Immature natural killer cell (primary cell): ENCODE data around the gene SLC38A4. TPM values are rescaled to one million over a fixed set of nuclear protein-coding genes. Genes with fewer than 3 reads are reported as not detected.

Experiments
- DNase-seq, 3 donors: peaks; one replicate each; pipeline ENCODE4 v3.0.0; 2022; ENCODE audit warnings: mixed read lengths in 1 of 3
- H3K27ac Mint-ChIP-seq, 6 donors: one replicate each; pipeline ENCODE4 v1.8.0; 2020; ENCODE audit warnings: mixed read lengths in 6 of 6, mild to moderate bottlenecking in 5 of 6, inconsistent platforms in 4 of 6, moderate library complexity in 3 of 6
- H3K27me3 Mint-ChIP-seq, 3 donors: one replicate each; pipeline ENCODE4 v1.8.0; 2020 to 2021; ENCODE audit warnings: low read depth in 3 of 3, mild to moderate bottlenecking in 3 of 3, mixed read lengths in 3 of 3, moderate library complexity in 3 of 3, inconsistent platforms in 1 of 3
- H3K36me3 Mint-ChIP-seq, 3 donors: one replicate each; pipeline ENCODE4 v1.8.0; 2020; ENCODE audit warnings: mixed read lengths in 3 of 3, inconsistent platforms in 2 of 3, mild to moderate bottlenecking in 2 of 3
- H3K4me1 Mint-ChIP-seq, 2 donors: one replicate each; pipeline ENCODE4 v1.8.0; 2020; ENCODE audit warnings: inconsistent platforms in 2 of 2, mild to moderate bottlenecking in 2 of 2, mixed read lengths in 2 of 2, moderate library complexity in 1 of 2
- H3K4me3 Mint-ChIP-seq, 5 donors: one replicate each; pipeline ENCODE4 v1.8.0; 2020; ENCODE audit warnings: mild to moderate bottlenecking in 5 of 5, mixed read lengths in 5 of 5, inconsistent platforms in 3 of 5, moderate library complexity in 3 of 5
- H3K9me3 Mint-ChIP-seq, 6 donors: one replicate each; pipeline ENCODE4 v1.8.0; 2020; ENCODE audit warnings: mild to moderate bottlenecking in 6 of 6, mixed read lengths in 6 of 6, inconsistent platforms in 4 of 6, moderate library complexity in 3 of 6
- polyA plus RNA-seq, 3 donors: library from polyadenylated mRNA; unstranded; fragments of 300-500 nt; fragmentation: Illumina TruSeq; gene quantifications; one replicate each; pipeline ENCODE4 v1.2.3, GENCODE V29; 2021

The SLC38A4 gene
- polyA plus RNA-seq, 3 donors from 2014 or later: not detected

DNA sequence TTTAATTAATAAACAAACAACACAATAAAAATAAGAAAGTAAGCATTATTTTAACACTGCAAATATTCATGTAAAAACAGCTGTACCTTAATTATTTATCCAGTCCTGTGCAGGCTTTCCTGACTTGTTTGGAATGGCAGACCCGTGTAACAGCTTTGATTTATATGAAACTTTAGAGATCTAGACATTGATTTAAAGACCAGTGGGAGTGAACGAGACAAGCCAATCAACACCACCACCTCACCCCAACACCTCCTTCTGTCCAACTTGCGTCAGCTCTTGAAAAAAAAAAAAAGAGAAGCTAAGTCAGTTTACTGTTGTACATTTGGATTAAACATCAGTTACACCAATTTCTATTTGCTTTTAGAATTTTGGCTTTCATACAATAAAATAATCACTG is 22.3 kb downstream of the SLC38A4 start:
- Mint-ChIP-seq H3K4me3 (no peak overlapping the region), H3K27ac (no peak overlapping the region), H3K4me1 (no peaks in the 10 kb centered on the region), H3K36me3 (peaks cover 0 to 4% (median 2%) of the 10 kb centered on the region in 3 donors), H3K27me3 (peaks cover 0 to 9% (median 3%) of the 10 kb centered on the region in 3 donors), H3K9me3 (no peaks in the 10 kb centered on the region)
- DNase-seq: no peak

- H3K4me1 Mint-ChIP-seq: no peaks in the 10 kb centered on the region
- H3K4me3 Mint-ChIP-seq: no peak overlapping the region
- H3K36me3 Mint-ChIP-seq: peaks cover 0 to 4% (median 2%) of the 10 kb centered on the region in 3 donors
- H3K27ac Mint-ChIP-seq: no peak overlapping the region
- no peak for DNase-seq
- no peaks in the 10 kb centered on the region for H3K9me3 Mint-ChIP-seq
- H3K27me3 Mint-ChIP-seq: peaks cover 1 to 7% (median 3%) of the 10 kb centered on the region in 3 donors
These were observed 24.5 kb downstream of the SLC38A4 start for GRCh38 chr12:46801293-46801692.

DNA sequence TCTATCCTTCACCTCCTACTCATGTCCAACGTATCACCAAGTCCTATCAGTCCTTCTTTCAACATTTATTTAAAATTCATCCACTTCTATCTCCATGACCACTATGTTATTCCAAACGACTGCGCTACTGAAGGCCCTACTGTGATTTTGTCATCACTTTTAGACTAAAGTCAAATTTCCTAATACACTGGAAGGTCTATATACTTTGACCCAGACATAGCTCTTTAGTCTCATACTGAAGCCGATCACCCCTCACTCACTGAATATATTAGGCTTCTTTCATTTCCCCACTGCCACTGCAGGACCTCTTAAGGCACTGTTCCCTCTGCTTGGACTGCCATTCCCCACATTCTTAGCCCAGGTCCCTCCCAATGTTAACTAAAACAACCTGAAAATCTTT is 25.6 kb downstream of the SLC38A4 start:
- Mint-ChIP-seq H3K9me3 (no peaks in the 10 kb centered on the region), H3K4me3 (no peak overlapping the region), H3K27me3 (peaks cover 1 to 7% (median 3%) of the 10 kb centered on the region in 3 donors), H3K27ac (no peak overlapping the region), H3K4me1 (no peaks in the 10 kb centered on the region), H3K36me3 (peaks cover 0 to 4% (median 2%) of the 10 kb centered on the region in 3 donors)
- DNase-seq: no peak

- H3K27ac Mint-ChIP-seq: no peak overlapping the region
These were observed 27.1 kb downstream of the SLC38A4 start for GRCh38 chr12:46798648-46799047.

GRCh38 chr12:46798056-46798455 is 27.7 kb downstream of the SLC38A4 start:
- no peak for DNase-seq
- Mint-ChIP-seq H3K27me3 (peaks cover 1 to 4% (median 3%) of the 10 kb centered on the region in 3 donors), H3K36me3 (peaks cover 0 to 4% (median 2%) of the 10 kb centered on the region in 3 donors), H3K9me3 (no peaks in the 10 kb centered on the region), H3K27ac (no peak overlapping the region), H3K4me1 (no peaks in the 10 kb centered on the region), H3K4me3 (no peak overlapping the region)

More at GRCh38 chr12:46798648-46799047, 27.1 kb downstream of the SLC38A4 start:
- Mint-ChIP-seq H3K36me3 (peaks cover 0 to 4% (median 2%) of the 10 kb centered on the region in 3 donors), H3K27me3 (peaks cover 1 to 4% (median 3%) of the 10 kb centered on the region in 3 donors), H3K4me3 (no peak overlapping the region), H3K9me3 (no peaks in the 10 kb centered on the region), H3K4me1 (no peaks in the 10 kb centered on the region)
- no peak for DNase-seq

- H3K27ac Mint-ChIP-seq: no peak overlapping the region
- H3K4me3 Mint-ChIP-seq: no peak overlapping the region
- H3K27me3 Mint-ChIP-seq: peaks cover 1 to 4% (median 4%) of the 10 kb centered on the region in 3 donors
- peaks cover 0 to 4% (median 2%) of the 10 kb centered on the region in 3 donors for H3K36me3 Mint-ChIP-seq
- no peaks in the 10 kb centered on the region for H3K4me1 Mint-ChIP-seq
- H3K9me3 Mint-ChIP-seq: peaks cover 0 to 3% (median 0%) of the 10 kb centered on the region in 6 donors
- DNase-seq: no peak
These were observed 29.8 kb downstream of the SLC38A4 start for GRCh38 chr12:46795988-46796387.

- no peak overlapping the region for H3K27ac Mint-ChIP-seq
- peaks cover 0 to 3% (median 0%) of the 10 kb centered on the region in 6 donors for H3K9me3 Mint-ChIP-seq
- no peak overlapping the region for H3K4me3 Mint-ChIP-seq
- H3K4me1 Mint-ChIP-seq: no peaks in the 10 kb centered on the region
- peaks cover 0 to 2% (median 0%) of the 10 kb centered on the region in 3 donors for H3K36me3 Mint-ChIP-seq
- no peak for DNase-seq
- peaks cover 1 to 4% (median 3%) of the 10 kb centered on the region in 3 donors for H3K27me3 Mint-ChIP-seq
These were observed 31.1 kb downstream of the SLC38A4 start for GRCh38 chr12:46794593-46795190.

- Mint-ChIP-seq H3K9me3 (peaks cover 0 to 3% (median 0%) of the 10 kb centered on the region in 6 donors), H3K4me3 (no peak overlapping the region), H3K4me1 (no peaks in the 10 kb centered on the region), H3K36me3 (no peaks in the 10 kb centered on the region), H3K27ac (no peak overlapping the region), H3K27me3 (peaks cover 0 to 4% (median 1%) of the 10 kb centered on the region in 3 donors)
- DNase-seq: no peak
These were observed 32.9 kb downstream of the SLC38A4 start for GRCh38 chr12:46792925-46793324.

DNA sequence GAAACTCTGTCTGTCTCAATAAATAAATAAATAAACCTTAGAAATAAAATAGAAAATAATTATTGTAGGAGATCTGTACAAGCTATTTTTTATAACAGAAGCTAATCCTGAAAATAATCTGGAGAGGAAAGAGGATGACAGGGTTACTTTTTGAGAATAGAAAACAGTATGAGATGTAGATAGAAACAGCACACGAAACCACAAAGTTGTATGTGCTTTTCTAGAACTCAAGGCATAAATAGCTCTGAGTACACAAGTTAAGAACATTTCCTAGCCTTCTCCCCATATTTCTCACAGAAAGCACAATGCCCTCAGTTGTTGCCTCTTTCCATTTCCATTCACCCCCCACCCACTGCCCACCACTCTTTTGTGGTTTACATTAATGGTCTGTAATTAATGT is 35.7 kb downstream of the SLC38A4 start:
- Mint-ChIP-seq H3K27me3 (peaks cover 0 to 4% (median 1%) of the 10 kb centered on the region in 3 donors), H3K36me3 (no peaks in the 10 kb centered on the region), H3K4me3 (no peak overlapping the region), H3K9me3 (peaks cover 0 to 3% (median 0%) of the 10 kb centered on the region in 6 donors), H3K4me1 (no peaks in the 10 kb centered on the region), H3K27ac (no peak overlapping the region)
- no peak for DNase-seq

DNA sequence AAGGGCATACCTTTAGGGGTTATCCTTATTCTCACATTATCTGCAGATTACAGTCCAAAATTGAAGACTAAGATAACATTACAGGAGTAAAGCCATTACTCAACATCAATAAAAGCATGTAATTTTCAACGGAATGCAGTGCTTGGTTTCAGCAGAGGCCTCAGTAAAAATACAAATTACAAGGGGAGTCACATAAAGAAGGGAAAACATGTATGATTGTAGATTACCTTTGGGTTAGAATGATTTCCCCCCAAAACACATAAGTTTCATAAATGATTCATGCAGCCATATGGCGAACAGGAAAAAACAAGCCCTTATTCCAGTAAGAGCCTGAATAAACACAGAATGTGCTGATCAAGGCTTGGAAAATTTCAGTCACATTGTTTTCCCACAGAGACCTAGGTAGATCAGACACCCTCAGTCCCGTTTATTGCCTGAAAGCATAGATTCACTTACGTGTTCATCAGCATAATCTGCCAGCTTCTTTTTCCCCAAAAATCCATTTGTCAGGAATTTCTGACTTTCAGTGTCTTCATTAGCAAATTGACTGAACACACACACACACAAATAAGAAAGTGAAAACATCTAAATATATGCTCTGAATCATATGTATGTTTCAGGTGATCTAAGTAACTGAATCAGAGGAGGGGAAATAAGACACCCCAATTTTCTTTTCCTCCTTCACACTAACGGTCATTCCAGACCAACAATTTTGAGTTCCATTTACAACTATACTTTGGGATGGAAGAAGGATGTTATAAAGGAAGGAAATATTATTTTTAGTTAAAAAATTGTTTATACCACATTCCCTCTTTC is 37.5 kb downstream of the SLC38A4 start:
- DNase-seq: no peak
- Mint-ChIP-seq H3K27me3 (peaks cover 0 to 10% (median 1%) of the 10 kb centered on the region in 3 donors), H3K36me3 (no peaks in the 10 kb centered on the region), H3K9me3 (peaks cover 0 to 3% (median 0%) of the 10 kb centered on the region in 6 donors), H3K27ac (no peak overlapping the region), H3K4me3 (no peak overlapping the region), H3K4me1 (no peaks in the 10 kb centered on the region)

- Mint-ChIP-seq H3K4me3 (no peak overlapping the region), H3K36me3 (no peaks in the 10 kb centered on the region), H3K27me3 (peaks cover 0 to 12% (median 4%) of the 10 kb centered on the region in 3 donors), H3K4me1 (no peaks in the 10 kb centered on the region), H3K27ac (no peak overlapping the region), H3K9me3 (peaks cover 0 to 3% (median 0%) of the 10 kb centered on the region in 6 donors)
- no peak for DNase-seq
These were observed 38.2 kb downstream of the SLC38A4 start for GRCh38 chr12:46787496-46788055.

- no peaks in the 10 kb centered on the region for H3K4me1 Mint-ChIP-seq
- peaks cover 0 to 3% (median 0%) of the 10 kb centered on the region in 6 donors for H3K9me3 Mint-ChIP-seq
- no peak for DNase-seq
- H3K27ac Mint-ChIP-seq: no peak overlapping the region
- no peaks in the 10 kb centered on the region for H3K36me3 Mint-ChIP-seq
- H3K27me3 Mint-ChIP-seq: peaks cover 0 to 12% (median 3%) of the 10 kb centered on the region in 3 donors
- H3K4me3 Mint-ChIP-seq: no peak overlapping the region
These were observed 39.0 kb downstream of the SLC38A4 start for GRCh38 chr12:46786774-46787173.

GRCh38 chr12:46785382-46785781 is 40.4 kb downstream of the SLC38A4 start:
- Mint-ChIP-seq H3K9me3 (no peaks in the 10 kb centered on the region), H3K36me3 (no peaks in the 10 kb centered on the region), H3K4me3 (no peak overlapping the region), H3K27ac (no peak overlapping the region), H3K27me3 (peaks cover 0 to 12% (median 3%) of the 10 kb centered on the region in 3 donors), H3K4me1 (no peaks in the 10 kb centered on the region)
- no peak for DNase-seq

- Mint-ChIP-seq H3K27ac (no peak overlapping the region), H3K9me3 (no peaks in the 10 kb centered on the region), H3K36me3 (no peaks in the 10 kb centered on the region), H3K4me3 (no peak overlapping the region), H3K4me1 (no peaks in the 10 kb centered on the region), H3K27me3 (peaks cover 0 to 15% (median 3%) of the 10 kb centered on the region in 3 donors)
- DNase-seq: no peak
These were observed 41.9 kb downstream of the SLC38A4 start for GRCh38 chr12:46783871-46784270.
